ENCODE data around the gene GCHFR.

The GCHFR gene

DNA sequence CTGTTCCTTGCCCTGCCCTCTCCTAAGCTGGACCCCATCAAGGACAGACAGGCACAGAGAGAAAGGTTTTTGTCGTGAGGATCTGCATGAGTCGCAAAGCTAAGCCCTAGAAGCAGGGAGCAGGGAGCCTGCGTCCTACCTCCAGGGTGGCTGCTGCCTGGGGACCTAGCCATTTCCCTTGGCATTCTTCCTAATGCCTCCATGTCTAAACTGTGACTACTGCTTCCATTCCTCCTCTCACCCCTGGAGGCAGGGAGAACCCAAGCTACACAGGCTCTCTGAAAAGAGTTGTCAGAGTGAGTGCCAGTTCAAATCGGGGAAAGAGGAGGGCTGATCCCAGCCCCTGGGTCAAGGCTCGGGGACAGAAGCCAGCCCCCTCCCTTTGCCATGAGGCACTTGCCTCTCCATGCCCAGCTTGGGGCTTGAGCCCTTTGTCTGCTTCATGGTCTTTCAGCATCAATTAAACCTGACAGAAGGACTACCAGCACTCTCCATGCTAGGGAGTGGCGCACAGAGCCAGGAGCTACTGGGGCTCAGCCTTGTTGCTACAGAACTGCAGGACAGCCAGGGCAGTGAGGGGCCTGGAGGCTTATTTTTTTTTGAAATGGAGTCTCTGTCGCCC, 2.4 kb downstream of the GCHFR start:
- Mint-ChIP-seq H3K4me1 (ENCODE audit: low read depth) (peaks cover 42% of the 10 kb centered on the region), H3K36me3 (ENCODE audit: low read depth) (peaks cover 14% of the 10 kb centered on the region), H3K27ac (peak overlapping the region; percentile 68), H3K4me3 (no peak overlapping the region), H3K27me3 (ENCODE audit: low read depth) (no peaks in the 10 kb centered on the region), H3K9me3 (no peaks in the 10 kb centered on the region)
- DNase-seq (ENCODE audit: low spot score) = no peak

DNA sequence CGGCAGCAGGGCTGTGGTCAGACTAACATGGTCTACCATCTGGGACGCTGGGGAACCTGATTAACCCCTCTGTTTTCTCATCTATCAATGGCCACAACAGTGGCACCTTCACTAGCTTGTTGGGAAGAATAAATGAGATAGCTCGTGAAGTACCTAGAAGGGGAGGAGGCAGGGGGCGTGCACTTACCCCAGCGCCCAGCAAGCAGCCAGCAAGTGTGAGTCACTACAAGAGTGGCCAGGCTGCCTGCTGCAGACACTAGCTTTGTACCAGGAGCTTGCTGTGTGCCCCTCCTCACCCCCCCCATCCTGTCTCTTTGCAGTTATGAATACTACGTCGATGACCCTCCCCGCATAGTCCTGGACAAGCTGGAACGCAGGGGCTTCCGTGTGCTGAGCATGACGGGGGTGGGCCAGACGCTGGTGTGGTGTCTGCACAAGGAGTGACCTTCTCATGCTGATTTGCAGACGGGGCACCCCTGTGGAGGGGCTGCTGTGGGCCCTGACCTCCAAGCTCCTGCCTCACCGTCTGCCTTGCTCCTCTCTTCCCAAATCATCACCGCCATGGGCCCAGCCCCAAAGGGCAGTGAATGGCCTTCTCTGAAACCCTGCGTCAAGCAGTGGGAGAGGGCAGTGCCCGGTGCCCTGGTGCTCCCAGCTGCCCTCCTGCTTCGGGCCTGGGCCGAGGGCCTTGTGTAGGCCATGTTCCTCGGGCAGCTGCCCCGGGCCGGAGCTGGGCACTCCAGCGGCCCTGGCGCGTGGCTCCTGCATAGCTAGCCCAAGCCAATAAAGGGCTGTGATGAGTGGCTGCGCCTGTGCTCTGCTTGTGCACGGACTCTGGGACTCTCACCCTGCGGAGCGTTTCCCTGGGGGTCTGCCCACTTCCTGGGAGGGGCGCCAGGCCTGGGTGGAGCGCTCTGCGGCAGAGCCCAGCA, 3.3 kb downstream of the GCHFR start:
- H3K36me3 Mint-ChIP-seq (ENCODE audit: low read depth) = peaks cover 15% of the 10 kb centered on the region
- H3K27me3 Mint-ChIP-seq (ENCODE audit: low read depth) = no peaks in the 10 kb centered on the region
- H3K27ac Mint-ChIP-seq = no peak overlapping the region
- no peak for DNase-seq (ENCODE audit: low spot score)
- peaks cover 42% of the 10 kb centered on the region for H3K4me1 Mint-ChIP-seq (ENCODE audit: low read depth)
- H3K9me3 Mint-ChIP-seq = no peaks in the 10 kb centered on the region
- no peak overlapping the region for H3K4me3 Mint-ChIP-seq

DNA sequence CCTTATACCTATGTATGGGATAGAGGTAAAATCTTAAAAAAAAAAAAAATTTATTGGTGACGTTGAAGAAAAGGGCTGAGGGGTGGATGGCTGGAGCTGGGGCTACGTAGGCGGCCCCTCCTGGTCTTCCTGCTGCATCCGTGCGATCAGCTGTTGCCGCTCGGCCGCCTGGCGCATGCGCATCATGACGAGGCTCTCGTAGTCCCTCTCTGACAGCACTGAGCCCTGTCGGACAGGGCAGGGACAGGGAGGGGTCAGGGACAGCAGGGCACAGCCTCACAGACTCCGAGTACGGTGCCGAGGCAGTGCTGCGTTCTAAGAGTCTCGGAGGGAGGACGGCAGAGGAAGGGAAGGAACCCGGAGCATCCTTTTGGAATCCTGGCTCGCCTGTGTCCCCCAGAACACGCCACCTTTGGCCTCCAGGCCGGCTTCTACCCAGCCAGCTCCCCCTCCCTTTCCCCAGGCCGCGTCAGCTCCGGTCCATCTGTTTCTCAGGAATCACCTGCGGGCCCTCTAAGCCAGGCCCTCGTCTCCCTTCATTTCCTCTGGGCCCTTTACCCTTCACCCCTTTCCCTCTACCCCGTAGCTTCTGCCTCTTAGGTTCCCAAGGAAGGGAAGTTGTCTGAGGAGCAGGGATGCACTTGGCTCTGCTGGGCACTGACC, 4.1 kb downstream of the GCHFR start:
- Mint-ChIP-seq H3K36me3 (ENCODE audit: low read depth) (peaks cover 18% of the 10 kb centered on the region), H3K9me3 (no peaks in the 10 kb centered on the region), H3K4me3 (no peak overlapping the region), H3K27me3 (ENCODE audit: low read depth) (no peaks in the 10 kb centered on the region), H3K27ac (no peak overlapping the region), H3K4me1 (ENCODE audit: low read depth) (peaks cover 40% of the 10 kb centered on the region)
- DNase-seq (ENCODE audit: low spot score) = no peak

DNA sequence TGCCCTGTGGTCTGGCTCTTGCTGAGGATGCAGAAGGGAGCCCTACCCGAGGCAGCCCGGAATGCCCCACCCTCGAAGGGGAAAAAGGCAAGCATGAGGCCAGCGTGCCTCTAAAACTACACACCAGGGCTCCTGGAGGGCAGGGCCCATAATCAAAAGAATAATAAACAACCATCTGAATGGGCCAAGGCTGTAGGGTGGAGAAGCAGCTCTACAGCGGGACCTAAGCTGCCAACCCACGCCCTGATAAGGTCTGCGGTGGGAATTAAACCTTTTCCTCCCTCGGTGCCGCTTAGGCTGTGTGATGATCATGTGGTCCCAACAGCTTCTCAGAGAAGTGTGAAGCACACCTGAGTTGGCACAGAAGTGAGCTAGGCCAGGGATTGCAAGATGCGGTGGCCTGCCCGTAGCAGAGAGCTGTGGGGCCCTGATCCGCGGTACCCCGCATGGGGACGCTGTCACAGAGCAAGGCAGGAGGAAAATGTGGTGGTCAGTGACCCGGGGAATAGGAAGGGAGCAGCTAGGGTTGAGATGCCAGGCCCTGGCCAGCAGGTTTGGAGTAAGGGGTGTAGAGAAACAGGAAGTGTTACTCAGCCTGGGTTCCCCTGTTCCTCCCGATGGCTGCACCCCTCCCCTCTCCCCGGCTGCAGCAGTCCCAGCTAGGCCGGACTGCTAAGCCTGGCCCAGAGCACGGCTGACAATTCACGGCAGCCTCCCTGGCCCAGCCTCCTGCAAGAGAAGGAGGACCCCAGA, 4.8 kb downstream of the GCHFR start:
- H3K27me3 Mint-ChIP-seq (ENCODE audit: low read depth) = no peaks in the 10 kb centered on the region
- peaks cover 18% of the 10 kb centered on the region for H3K36me3 Mint-ChIP-seq (ENCODE audit: low read depth)
- H3K4me1 Mint-ChIP-seq (ENCODE audit: low read depth) = peaks cover 34% of the 10 kb centered on the region
- H3K27ac Mint-ChIP-seq = peak overlapping the region; percentile 82
- no peaks in the 10 kb centered on the region for H3K9me3 Mint-ChIP-seq
- no peak for DNase-seq (ENCODE audit: low spot score)
- peak overlapping the region; percentile 50 for H3K4me3 Mint-ChIP-seq

DNA sequence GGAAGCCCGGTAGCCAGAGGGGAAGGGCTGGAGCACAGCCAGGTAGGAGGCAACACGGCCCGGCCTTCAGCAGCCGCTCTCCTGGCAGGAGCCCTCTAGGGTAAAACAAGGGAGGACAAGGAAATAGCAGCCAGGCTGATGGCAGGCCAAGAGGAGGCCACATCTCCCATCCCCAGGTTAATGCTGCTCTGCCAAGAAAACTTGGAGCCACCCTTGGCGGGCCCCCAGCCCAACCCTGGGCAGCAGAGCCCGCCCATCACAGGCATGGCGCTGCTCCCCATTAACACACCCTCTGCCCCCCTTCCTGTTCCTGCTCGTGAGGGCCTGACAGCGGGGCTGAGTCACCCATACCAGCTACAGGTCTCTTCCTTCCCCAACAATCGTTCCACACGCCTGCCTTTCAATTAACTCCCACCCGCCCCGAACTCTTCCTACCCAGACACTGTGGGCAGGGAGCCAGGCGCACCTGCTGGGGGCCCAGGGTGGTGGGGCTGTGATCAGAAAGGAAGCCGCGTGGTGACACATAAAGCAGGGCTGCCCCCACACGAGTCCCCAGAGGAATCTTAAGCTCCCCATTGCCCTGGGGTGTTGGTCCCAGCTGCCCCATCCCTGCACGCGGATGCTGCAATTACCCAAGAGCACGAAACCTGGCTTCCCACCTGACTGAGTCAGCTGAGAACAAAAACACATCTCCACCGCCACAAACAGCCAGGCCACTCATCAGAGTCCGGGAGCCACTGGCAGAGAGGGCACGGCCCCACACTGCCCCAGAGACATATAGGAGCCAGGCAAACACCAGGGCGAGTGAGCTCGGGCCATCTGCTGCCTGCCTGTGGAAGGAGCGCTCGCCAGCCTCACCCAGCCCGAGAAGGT, 5.6 kb downstream of the GCHFR start, which contains the start of gene C15orf62:
Gene C15orf62 (plus strand): TSS at position 707 of the 873 bp plus-strand sequence. CDS start 516 bp downstream, outside the sequence.
- peak; percentile 37 for DNase-seq (ENCODE audit: low spot score)
- Mint-ChIP-seq H3K4me1 (ENCODE audit: low read depth) (peaks cover 32% of the 10 kb centered on the region), H3K36me3 (ENCODE audit: low read depth) (peaks cover 18% of the 10 kb centered on the region), H3K27ac (peak within 1 kb of the TSS; percentile 82), H3K4me3 (peak within 1 kb of the TSS; percentile 54), H3K27me3 (ENCODE audit: low read depth) (no peaks in the 10 kb centered on the region), H3K9me3 (no peaks in the 10 kb centered on the region)

DNA sequence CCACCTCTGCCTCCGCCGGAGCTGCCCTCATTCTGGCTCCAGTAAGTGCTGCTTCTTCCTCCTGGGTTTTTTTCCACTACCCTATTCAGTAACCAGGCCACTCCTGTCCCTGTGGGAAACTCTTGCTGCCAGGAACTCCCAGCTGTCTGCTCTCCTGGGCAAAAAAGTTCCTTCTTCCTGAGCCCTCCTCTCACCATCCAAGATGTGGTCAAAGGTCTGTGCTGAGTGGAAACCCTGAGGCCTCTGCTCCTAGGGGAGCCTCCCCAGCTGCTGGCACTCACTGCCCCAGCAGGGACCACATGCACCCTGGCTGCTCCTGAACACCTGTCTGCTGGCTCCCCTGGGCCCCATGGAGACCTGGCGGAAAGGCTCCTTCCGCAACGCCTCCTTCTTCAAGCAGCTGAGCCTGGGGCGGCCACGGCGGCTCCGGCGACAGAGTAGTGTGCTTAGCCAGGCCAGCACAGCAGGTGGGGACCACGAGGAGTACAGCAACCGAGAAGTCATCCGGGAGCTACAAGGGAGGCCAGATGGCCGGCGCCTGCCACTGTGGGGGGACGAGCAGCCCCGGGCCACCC, 6.4 kb downstream of the GCHFR start:
- DNase-seq (ENCODE audit: low spot score) = no peak
- no peaks in the 10 kb centered on the region for H3K9me3 Mint-ChIP-seq
- peak overlapping the region; percentile 82 for H3K27ac Mint-ChIP-seq
- H3K4me3 Mint-ChIP-seq = peak overlapping the region; percentile 54
- peaks cover 22% of the 10 kb centered on the region for H3K36me3 Mint-ChIP-seq (ENCODE audit: low read depth)
- peaks cover 26% of the 10 kb centered on the region for H3K4me1 Mint-ChIP-seq (ENCODE audit: low read depth)
- H3K27me3 Mint-ChIP-seq (ENCODE audit: low read depth) = no peaks in the 10 kb centered on the region

DNA sequence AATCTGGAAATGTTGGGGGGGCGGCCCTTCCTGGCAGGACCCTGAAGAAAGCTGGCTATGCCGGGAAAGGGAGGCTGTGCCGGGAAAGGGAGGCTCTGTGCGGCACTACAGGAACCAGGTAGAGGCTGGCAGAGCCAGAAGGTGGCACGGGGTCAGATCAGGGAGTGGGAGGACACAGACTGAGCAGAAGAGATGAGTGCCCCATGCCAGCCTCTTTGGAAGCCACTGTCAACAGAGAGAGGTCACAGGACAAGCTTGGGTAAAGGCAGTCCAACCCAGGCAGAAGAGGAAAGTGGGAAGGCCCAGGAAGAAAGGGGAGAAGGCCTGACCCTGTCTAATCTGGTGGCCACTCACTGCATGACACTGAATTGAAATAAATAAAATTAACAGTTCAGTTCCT, 7.4 kb downstream of the GCHFR start:
- no peaks in the 10 kb centered on the region for H3K9me3 Mint-ChIP-seq
- no peak overlapping the region for H3K4me3 Mint-ChIP-seq
- peaks cover 26% of the 10 kb centered on the region for H3K36me3 Mint-ChIP-seq (ENCODE audit: low read depth)
- peaks cover 17% of the 10 kb centered on the region for H3K4me1 Mint-ChIP-seq (ENCODE audit: low read depth)
- no peak for DNase-seq (ENCODE audit: low spot score)
- H3K27me3 Mint-ChIP-seq (ENCODE audit: low read depth) = no peaks in the 10 kb centered on the region
- no peak overlapping the region for H3K27ac Mint-ChIP-seq

DNA sequence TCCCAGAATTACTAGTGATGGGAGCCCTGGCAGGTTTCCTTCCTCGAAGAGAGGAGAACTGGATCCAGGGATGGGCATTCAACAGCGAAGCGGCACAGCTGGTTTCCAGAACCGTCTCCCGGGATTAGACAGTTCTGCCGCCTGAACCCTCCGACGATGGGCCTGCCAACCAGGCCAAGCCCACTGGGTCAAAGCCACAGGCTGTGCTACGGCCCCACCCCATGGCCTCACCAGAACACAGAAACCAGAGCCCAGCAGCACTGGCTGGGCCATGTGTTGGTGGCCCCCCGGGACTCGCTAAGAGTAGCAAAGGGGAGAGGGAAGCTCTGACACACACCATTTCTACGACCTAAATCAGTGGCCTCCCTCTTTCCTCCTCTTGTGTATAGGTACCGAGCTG, 8.1 kb downstream of the GCHFR start:
- peaks cover 32% of the 10 kb centered on the region for H3K36me3 Mint-ChIP-seq (ENCODE audit: low read depth)
- no peaks in the 10 kb centered on the region for H3K27me3 Mint-ChIP-seq (ENCODE audit: low read depth)
- H3K4me3 Mint-ChIP-seq = no peak overlapping the region
- peaks cover 17% of the 10 kb centered on the region for H3K4me1 Mint-ChIP-seq (ENCODE audit: low read depth)
- H3K27ac Mint-ChIP-seq = peak overlapping the region; percentile 12
- no peak for DNase-seq (ENCODE audit: low spot score)
- no peaks in the 10 kb centered on the region for H3K9me3 Mint-ChIP-seq

DNA sequence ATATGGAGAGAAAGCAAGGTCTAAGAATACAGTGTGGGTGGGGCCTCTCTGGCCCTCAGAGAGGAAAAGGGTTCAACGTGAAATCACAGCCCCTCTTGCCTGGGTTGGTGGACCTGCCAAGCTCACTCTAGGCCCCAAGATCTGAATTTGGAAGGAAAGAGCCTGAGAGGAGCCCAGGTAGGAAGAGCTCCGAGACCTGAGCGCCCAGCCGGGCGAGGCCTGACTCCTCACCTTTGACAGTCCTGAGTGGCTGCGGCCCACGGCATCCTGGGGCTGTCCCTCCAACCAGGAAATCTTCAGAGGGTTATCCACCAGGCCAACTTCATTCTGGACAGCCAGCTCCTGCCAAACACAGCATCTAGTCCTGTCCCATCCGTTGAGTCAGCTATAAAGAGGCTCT, 9.6 kb downstream of the GCHFR start:
- H3K4me1 Mint-ChIP-seq (ENCODE audit: low read depth) = peaks cover 17% of the 10 kb centered on the region
- no peak overlapping the region for H3K4me3 Mint-ChIP-seq
- H3K27me3 Mint-ChIP-seq (ENCODE audit: low read depth) = no peaks in the 10 kb centered on the region
- peaks cover 32% of the 10 kb centered on the region for H3K36me3 Mint-ChIP-seq (ENCODE audit: low read depth)
- H3K27ac Mint-ChIP-seq = peak overlapping the region; percentile 52
- no peaks in the 10 kb centered on the region for H3K9me3 Mint-ChIP-seq
- DNase-seq (ENCODE audit: low spot score) = no peak

DNA sequence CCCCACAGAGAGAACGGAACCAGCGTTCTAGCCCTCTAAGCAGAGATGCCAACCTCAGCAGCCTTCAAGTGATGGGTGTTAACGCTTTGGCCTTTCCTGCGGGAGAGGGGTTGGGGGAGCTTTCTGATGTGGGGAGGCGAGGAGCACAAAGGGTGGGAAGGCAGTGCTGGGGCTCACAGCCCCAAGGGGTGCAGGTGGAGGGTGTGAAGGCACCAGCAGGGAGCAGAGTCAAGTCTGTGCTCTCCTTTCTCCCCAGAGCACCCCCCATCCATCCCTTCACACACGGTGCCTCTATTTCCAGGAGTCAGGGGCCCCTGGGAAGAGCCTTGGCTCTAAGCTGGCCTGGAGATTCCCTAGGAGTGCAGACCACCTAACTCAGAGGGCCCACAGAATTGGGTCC, 10.0 kb downstream of the GCHFR start:
- no peak overlapping the region for H3K27ac Mint-ChIP-seq
- H3K36me3 Mint-ChIP-seq (ENCODE audit: low read depth) = peaks cover 30% of the 10 kb centered on the region
- DNase-seq (ENCODE audit: low spot score) = no peak
- no peaks in the 10 kb centered on the region for H3K27me3 Mint-ChIP-seq (ENCODE audit: low read depth)
- no peaks in the 10 kb centered on the region for H3K9me3 Mint-ChIP-seq
- peaks cover 14% of the 10 kb centered on the region for H3K4me1 Mint-ChIP-seq (ENCODE audit: low read depth)
- H3K4me3 Mint-ChIP-seq = no peak overlapping the region

DNA sequence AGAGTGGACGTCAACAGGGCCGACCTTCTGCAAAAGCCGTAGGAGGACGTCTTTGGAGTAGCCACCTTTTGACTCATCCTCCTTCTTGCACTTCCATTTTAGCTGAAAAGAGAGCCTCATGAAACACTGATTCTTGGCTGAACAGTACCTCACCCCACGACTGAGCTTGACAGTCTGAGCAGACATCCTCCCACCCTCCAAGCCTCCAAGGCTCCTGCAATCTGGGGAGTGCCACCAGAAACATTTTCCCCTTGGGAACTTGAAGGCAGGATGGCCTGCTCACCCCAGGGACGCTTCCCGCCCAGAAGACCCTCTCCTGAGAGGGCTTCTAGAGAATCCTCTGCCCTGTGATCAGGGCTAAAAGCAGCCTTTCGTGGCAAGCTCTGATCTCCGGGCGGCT, 11.1 kb downstream of the GCHFR start:
- H3K27me3 Mint-ChIP-seq (ENCODE audit: low read depth) = no peaks in the 10 kb centered on the region
- H3K4me3 Mint-ChIP-seq = no peak overlapping the region
- no peak overlapping the region for H3K27ac Mint-ChIP-seq
- H3K9me3 Mint-ChIP-seq = no peaks in the 10 kb centered on the region
- DNase-seq (ENCODE audit: low spot score) = no peak
- H3K4me1 Mint-ChIP-seq (ENCODE audit: low read depth) = peaks cover 4% of the 10 kb centered on the region
- H3K36me3 Mint-ChIP-seq (ENCODE audit: low read depth) = peaks cover 31% of the 10 kb centered on the region

DNA sequence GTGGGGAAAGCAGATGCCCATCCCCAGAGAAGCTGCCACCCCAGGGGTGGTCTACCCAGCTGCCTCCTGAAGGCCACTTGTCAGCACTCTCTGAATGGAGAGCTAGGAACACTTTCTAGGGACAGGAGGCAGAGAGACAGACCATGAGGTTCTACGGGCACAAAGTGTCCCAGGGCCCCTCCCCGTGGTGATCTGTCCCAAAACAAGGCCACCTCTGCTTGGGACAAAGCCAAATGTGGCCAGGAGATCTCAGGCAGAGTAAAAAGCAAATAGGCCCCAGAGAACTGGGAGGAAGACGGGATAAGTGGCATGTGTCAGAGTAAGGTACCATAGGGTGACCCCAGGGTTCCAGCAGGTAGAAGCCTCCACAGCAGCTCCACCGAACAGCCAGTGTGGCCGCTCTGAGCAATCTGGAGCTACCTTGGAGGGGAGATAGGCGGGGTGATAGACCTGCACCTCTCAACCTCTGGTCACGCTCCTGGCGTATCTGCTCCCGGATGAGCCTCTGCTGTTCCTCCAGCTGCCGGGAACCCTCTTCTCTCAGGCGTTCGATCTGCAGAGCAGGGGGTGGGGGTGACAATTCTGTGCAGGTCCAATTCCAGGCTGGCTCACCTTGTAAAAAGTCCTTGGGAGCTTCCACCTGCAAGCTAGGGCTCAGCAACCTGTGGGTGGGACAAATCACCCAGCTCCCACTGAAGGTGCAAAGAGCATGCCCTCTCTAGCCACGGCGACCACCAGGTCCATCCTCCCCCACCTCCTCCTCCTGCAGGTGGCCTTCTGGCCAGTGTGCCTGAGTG, 12.1 kb downstream of the GCHFR start:
- H3K4me1 Mint-ChIP-seq (ENCODE audit: low read depth) = peaks cover 2% of the 10 kb centered on the region
- H3K27ac Mint-ChIP-seq = no peak overlapping the region
- no peaks in the 10 kb centered on the region for H3K27me3 Mint-ChIP-seq (ENCODE audit: low read depth)
- DNase-seq (ENCODE audit: low spot score) = no peak
- H3K9me3 Mint-ChIP-seq = no peaks in the 10 kb centered on the region
- no peak overlapping the region for H3K4me3 Mint-ChIP-seq
- peaks cover 31% of the 10 kb centered on the region for H3K36me3 Mint-ChIP-seq (ENCODE audit: low read depth)

All from T-helper 2 cell treated with Interferon-gamma antibody and Interleukin-4, amounts not matched to agents 5 μg/mL and 100 μg/mL, for 36 hours (primary cell).